Fibroblast of lung (primary cell): ENCODE measurements around the gene OTUD7B. TPM values are rescaled to one million over a fixed set of nuclear protein-coding genes. Genes with fewer than 3 reads are reported as not detected.

Experiments
- DNase-seq, 2 donors: peaks; one replicate each; pipeline versions ENCODE4 v3.0.0 to v3.0.0-alpha.2; 2010; ENCODE audit warnings: low read depth in 2 of 2
- H2AFZ ChIP-seq: 2 replicates; pipeline ENCODE4 v1.5.1; 2012; ENCODE audit warnings: low read length, control low read depth, inconsistent platforms
- H3K27ac ChIP-seq: 2 replicates; pipeline ENCODE4 v1.5.1; 2011; ENCODE audit warnings: low read length, control low read depth; ENCODE audit not compliant: insufficient read depth
- H3K27me3 ChIP-seq: 2 replicates; pipeline ENCODE4 v1.5.1; 2011; ENCODE audit warnings: mild to moderate bottlenecking, low read length; ENCODE audit not compliant: control insufficient read depth, insufficient read depth
- H3K36me3 ChIP-seq: 2 replicates; pipeline ENCODE4 v1.5.1; 2011; ENCODE audit warnings: low read length; ENCODE audit not compliant: control insufficient read depth, insufficient read depth
- H3K4me1 ChIP-seq: 2 replicates; pipeline ENCODE4 v1.5.1; 2011; ENCODE audit warnings: low read length; ENCODE audit not compliant: control insufficient read depth, insufficient read depth; ENCODE audit errors: extremely low read depth
- H3K4me2 ChIP-seq: 2 replicates; pipeline ENCODE4 v1.5.1; 2011; ENCODE audit warnings: low read length, control low read depth; ENCODE audit not compliant: insufficient read depth; ENCODE audit errors: extremely low read depth
- H3K4me3 ChIP-seq, 4 experiments: fragments of 200-600 bp in 1 of 4; sonication (generic) in 1 of 4; replicated peaks in 1 of 4; 2 replicates each; pipeline ENCODE4 v1.5.1; 2011 to 2016; ENCODE audit warnings: low read length in 4 of 4, low read depth in 3 of 4, mild to moderate bottlenecking in 3 of 4, control low read depth in 2 of 4, inconsistent platforms in 1 of 4, mixed read lengths in 1 of 4; ENCODE audit not compliant: insufficient read depth in 1 of 4; ENCODE audit errors: control extremely low read depth in 1 of 4
- H3K79me2 ChIP-seq: 2 replicates; pipeline ENCODE4 v1.5.1; 2012; ENCODE audit warnings: mild to moderate bottlenecking, low read length, inconsistent platforms; ENCODE audit not compliant: control insufficient read depth, insufficient read depth
- H3K9ac ChIP-seq: 2 replicates; pipeline ENCODE4 v1.5.1; 2011; ENCODE audit warnings: mild to moderate bottlenecking, low read length, control low read depth; ENCODE audit not compliant: insufficient read depth
- H3K9me3 ChIP-seq: 2 replicates; pipeline ENCODE4 v1.5.1; 2012; ENCODE audit warnings: low read depth, low read length; ENCODE audit not compliant: control insufficient read depth, insufficient read depth
- H4K20me1 ChIP-seq: 2 replicates; pipeline ENCODE4 v1.5.1; 2011; ENCODE audit warnings: low read length; ENCODE audit not compliant: control insufficient read depth, insufficient read depth; ENCODE audit errors: extremely low read depth
- CTCF ChIP-seq, 2 donors: IDR thresholded peaks in 1 of 2; conservative IDR thresholded peaks in 1 of 2; 1 replicate in 1 of 2; 2 replicates in 1 of 2; pipeline ENCODE4 v1.5.1; 2011 to 2012; ENCODE audit warnings: low read length in 2 of 2, control low read depth in 1 of 2, inconsistent platforms in 1 of 2, low read depth in 1 of 2, mild to moderate bottlenecking in 1 of 2
- EZH2 ChIP-seq: IDR thresholded peaks from 2 replicates; pipeline ENCODE4 v1.5.1; 2012; ENCODE audit warnings: low read length, control low read depth, mild to moderate bottlenecking; ENCODE audit errors: missing control alignments
- polyA plus RNA-seq, 2 donors: library from polyadenylated mRNA; depleted of rRNA in 1 of 2; stranded (reverse) in 1 of 2; unstranded in 1 of 2; fragments of >200 nt; gene quantifications; 2 replicates each; pipeline ENCODE4 v1.2.1, GENCODE V29; 2011 to 2012; ENCODE audit warnings: missing spikeins in 1 of 2
- total RNA-seq: library from RNA; depleted of rRNA; stranded (reverse); fragments of >200 nt; gene quantifications from 2 replicates; pipeline ENCODE4 v1.2.1, GENCODE V29; 2014

The OTUD7B gene
- total and polyA plus RNA-seq, 2 donors (not counting 1 experiment from before 2014, with no cell fraction given), result 10.1 to 17.3 TPM

- Histone ChIP-seq H2AFZ (no peak overlapping the region), H3K4me1 (peaks cover 2% of the 10 kb centered on the region), H3K4me2 (no peak overlapping the region), H3K27me3 (no peaks in the 10 kb centered on the region), H3K4me3 (no peak overlapping the region), H3K9me3 (no peaks in the 10 kb centered on the region), H3K9ac (no peak overlapping the region), H3K79me2 (peaks cover 47% of the 10 kb centered on the region), H3K36me3 (peaks cover 3% of the 10 kb centered on the region), H3K27ac (no peak overlapping the region), H4K20me1 (peaks cover 3% of the 10 kb centered on the region)
- DNase-seq, result no peak
- TF ChIP-seq EZH2 (no peak), CTCF (conservative IDR thresholded peaks at IDR 0.05 in 1 of 2, IDR thresholded peaks at IDR 0.05 in 1 of 2; ENCODE audit: low read depth in 1 of 2, low read length in 2 of 2) (no peak)
These were observed 30.5 kb downstream of the OTUD7B start for GRCh38 chr1:149979972-149980540.

- H3K9ac ChIP-seq, result no peak overlapping the region
- peaks cover 3% of the 10 kb centered on the region for H4K20me1 ChIP-seq
- peaks cover 2% of the 10 kb centered on the region for H3K4me1 ChIP-seq
- no peak overlapping the region for H3K4me2 ChIP-seq
- H3K27ac ChIP-seq, result no peak overlapping the region
- H3K36me3 ChIP-seq, result peaks cover 5% of the 10 kb centered on the region
- no peak overlapping the region for H3K4me3 ChIP-seq
- no peak overlapping the region for H2AFZ ChIP-seq
- no peaks in the 10 kb centered on the region for H3K27me3 ChIP-seq
- TF ChIP-seq EZH2 (no peak), CTCF (conservative IDR thresholded peaks at IDR 0.05 in 1 of 2, IDR thresholded peaks at IDR 0.05 in 1 of 2; ENCODE audit: low read depth in 1 of 2, low read length in 2 of 2) (no peak)
- DNase-seq, result peak in 1 of 2 donors; percentile 47
- H3K9me3 ChIP-seq, result no peaks in the 10 kb centered on the region
- H3K79me2 ChIP-seq, result peaks cover 41% of the 10 kb centered on the region
These were observed 31.1 kb downstream of the OTUD7B start for GRCh38 chr1:149979245-149979971.

- TF ChIP-seq CTCF (conservative IDR thresholded peaks at IDR 0.05 in 1 of 2, IDR thresholded peaks at IDR 0.05 in 1 of 2; ENCODE audit: low read depth in 1 of 2, low read length in 2 of 2) (no peak), EZH2 (no peak)
- peaks cover 3% of the 10 kb centered on the region for H4K20me1 ChIP-seq
- no peaks in the 10 kb centered on the region for H3K9me3 ChIP-seq
- no peak overlapping the region for H3K9ac ChIP-seq
- H2AFZ ChIP-seq, result no peak overlapping the region
- peaks cover 34% of the 10 kb centered on the region for H3K79me2 ChIP-seq
- no peak overlapping the region for H3K4me3 ChIP-seq
- no peaks in the 10 kb centered on the region for H3K27me3 ChIP-seq
- no peak overlapping the region for H3K27ac ChIP-seq
- H3K4me2 ChIP-seq, result no peak overlapping the region
- H3K36me3 ChIP-seq, result peaks cover 5% of the 10 kb centered on the region
- peaks cover 2% of the 10 kb centered on the region for H3K4me1 ChIP-seq
- DNase-seq, result no peak
These were observed 31.9 kb downstream of the OTUD7B start for GRCh38 chr1:149978547-149979023.
